Kidney (tissue), 14 donors: ENCODE results near the gene ZNF512B. TPM values are rescaled to one million over a fixed set of nuclear protein-coding genes. Genes with fewer than 3 reads are reported as not detected.

Source experiments
- DNase-seq, 5 donors: peaks; one replicate each; pipeline ENCODE4 v3.0.0-alpha.2; 2013 to 2020
- FAIRE-seq: peaks from 2 replicates; lab custom pipeline; 2012; peaks lifted over from hg19 to GRCh38; lab: Jason Lieb, UNC
- H3K27ac ChIP-seq, 2 donors: one replicate each; pipeline ENCODE4 v1.7.0; 2013; ENCODE audit warnings: low read depth in 2 of 2, low read length in 2 of 2, inconsistent platforms in 1 of 2
- H3K27me3 ChIP-seq: one replicate; pipeline ENCODE4 v1.7.1; 2013; ENCODE audit warnings: low read length, inconsistent platforms; ENCODE audit not compliant: control insufficient read depth, insufficient read depth
- H3K36me3 ChIP-seq, 3 donors: one replicate each; pipeline versions ENCODE4 v1.7.0 to v1.7.1; 2013; ENCODE audit warnings: low read length in 3 of 3, control low read depth in 1 of 3, inconsistent platforms in 1 of 3; ENCODE audit not compliant: insufficient read depth in 3 of 3, control insufficient read depth in 2 of 3
- H3K4me1 ChIP-seq, 3 donors: one replicate each; pipeline versions ENCODE4 v1.7.0 to v1.7.1; 2013; ENCODE audit warnings: low read length in 3 of 3, inconsistent platforms in 1 of 3, low read depth in 1 of 3; ENCODE audit not compliant: control insufficient read depth in 2 of 3, insufficient read depth in 2 of 3
- H3K4me3 ChIP-seq, 3 donors: one replicate each; pipeline versions ENCODE4 v1.7.0 to v1.8.1; 2013; ENCODE audit warnings: low read length in 3 of 3, control low read depth in 1 of 3, inconsistent platforms in 1 of 3
- H3K9ac ChIP-seq, 3 donors: one replicate each; pipeline versions ENCODE4 v1.7.0 to v1.7.1; 2013; ENCODE audit warnings: low read length in 3 of 3, control low read depth in 1 of 3, inconsistent platforms in 1 of 3
- H3K9me3 ChIP-seq, 3 donors: one replicate each; pipeline versions ENCODE4 v1.7.0 to v1.7.1; 2013; ENCODE audit warnings: low read length in 3 of 3, control low read depth in 1 of 3, inconsistent platforms in 1 of 3; ENCODE audit not compliant: control insufficient read depth in 2 of 3, insufficient read depth in 1 of 3
- CTCF ChIP-seq: IDR thresholded peaks from 3 replicates; pipeline ENCODE4 v1.5.1; 2012; ENCODE audit warnings: mild to moderate bottlenecking, moderate library complexity, borderline replicate concordance; ENCODE audit not compliant: insufficient read depth; ENCODE audit errors: extremely low read depth
- intact Hi-C: fragments of 100-400 bp; cut with DNase I; formaldehyde crosslinking; loops from one replicate; pipeline ENCODE4 v1.11.1; 2022
- polyA plus RNA-seq: library from polyadenylated mRNA; stranded (reverse); fragments of 350-450 nt; fragmentation: Illumina TruSeq; extraction: RNeasy Lipid Tissue Mini Kit (QIAGEN cat#74804); gene quantifications from one replicate; pipeline ENCODE4 v1.2.3, GENCODE V29; 2014; ENCODE audit warnings: low read depth, low replicate concordance; ENCODE audit not compliant: insufficient read depth
- total RNA-seq: library from RNA; stranded (reverse); fragmentation: NEBNext Ultra II Directional; extraction: Animal tissue kit (Norgen Biotek cat#: 25700); gene quantifications from one replicate; pipeline ENCODE4 v1.2.1, GENCODE V29; 2021
- donor health status: control.
- donor health status: control.
- donor health status: control.
- donor health status: control.
- donor health status: control.
- donor health status: DM: yes; HTN: yes; CAD: no.
- donor health status: Normal renal cell carcinoma (clear cell type).

The ZNF512B gene
- total and polyA plus RNA-seq, 2 donors from 2014 or later: 8.6 to 19.2 TPM

- no peak for TF ChIP-seq CTCF
- no peak for DNase-seq
- Histone ChIP-seq H3K36me3 (peaks cover 0 to 25% (median 7%) of the 10 kb centered on the region in 3 donors), H3K9me3 (no peaks in the 10 kb centered on the region), H3K27me3 (no peaks in the 10 kb centered on the region), H3K27ac (no peak overlapping the region), H3K4me1 (no peaks in the 10 kb centered on the region), H3K9ac (no peak overlapping the region), H3K4me3 (no peak overlapping the region)
- intact Hi-C loops: no loop called here
- no peak for FAIRE-seq
These were observed 32.1 kb downstream of the ZNF512B start for GRCh38 chr20:63937596-63937995.

- Histone ChIP-seq H3K36me3 (peaks cover 2 to 38% (median 12%) of the 10 kb centered on the region in 3 donors), H3K9ac (no peak overlapping the region)
- intact Hi-C loops: no loop called here
These were observed 34.3 kb downstream of the ZNF512B start for GRCh38 chr20:63935447-63935846.

GRCh38 chr20:63934271-63935068 lies 35.3 kb downstream of the ZNF512B start:
- H3K9me3 ChIP-seq: no peaks in the 10 kb centered on the region
- H3K4me1 ChIP-seq: no peaks in the 10 kb centered on the region
- H3K4me3 ChIP-seq: no peak overlapping the region
- TF ChIP-seq CTCF: no peak
- H3K27ac ChIP-seq: no peak overlapping the region
- intact Hi-C loops: no loop called here
- peak in 1 of 5 donors; percentile 63 for DNase-seq
- no peak for FAIRE-seq
- no peaks in the 10 kb centered on the region for H3K27me3 ChIP-seq
- H3K9ac ChIP-seq: no peak overlapping the region
- H3K36me3 ChIP-seq: peaks cover 2 to 38% (median 12%) of the 10 kb centered on the region in 3 donors

More at GRCh38 chr20:63935447-63935846, 34.3 kb downstream of the ZNF512B start:
- FAIRE-seq (no peak), DNase-seq (peak in 1 of 5 donors; percentile 57)
- Histone ChIP-seq H3K4me3 (no peak overlapping the region), H3K9me3 (no peaks in the 10 kb centered on the region), H3K27me3 (no peaks in the 10 kb centered on the region), H3K27ac (no peak overlapping the region), H3K4me1 (no peaks in the 10 kb centered on the region)
- no peak for TF ChIP-seq CTCF
